Measurements from ENCODE around the gene MED26. TPM values are rescaled to one million over a fixed set of nuclear protein-coding genes. Genes with fewer than 3 reads are reported as not detected.
A peak's percentile ranks its signal among the peaks of the same experiment; 100 is the strongest.

The MED26 gene
- total and polyA plus RNA-seq, 2 of the 8 experiments (the other 6 are each of a cell fraction or from before 2014, with no cell fraction given): 5.3 to 10.7 TPM

DNA sequence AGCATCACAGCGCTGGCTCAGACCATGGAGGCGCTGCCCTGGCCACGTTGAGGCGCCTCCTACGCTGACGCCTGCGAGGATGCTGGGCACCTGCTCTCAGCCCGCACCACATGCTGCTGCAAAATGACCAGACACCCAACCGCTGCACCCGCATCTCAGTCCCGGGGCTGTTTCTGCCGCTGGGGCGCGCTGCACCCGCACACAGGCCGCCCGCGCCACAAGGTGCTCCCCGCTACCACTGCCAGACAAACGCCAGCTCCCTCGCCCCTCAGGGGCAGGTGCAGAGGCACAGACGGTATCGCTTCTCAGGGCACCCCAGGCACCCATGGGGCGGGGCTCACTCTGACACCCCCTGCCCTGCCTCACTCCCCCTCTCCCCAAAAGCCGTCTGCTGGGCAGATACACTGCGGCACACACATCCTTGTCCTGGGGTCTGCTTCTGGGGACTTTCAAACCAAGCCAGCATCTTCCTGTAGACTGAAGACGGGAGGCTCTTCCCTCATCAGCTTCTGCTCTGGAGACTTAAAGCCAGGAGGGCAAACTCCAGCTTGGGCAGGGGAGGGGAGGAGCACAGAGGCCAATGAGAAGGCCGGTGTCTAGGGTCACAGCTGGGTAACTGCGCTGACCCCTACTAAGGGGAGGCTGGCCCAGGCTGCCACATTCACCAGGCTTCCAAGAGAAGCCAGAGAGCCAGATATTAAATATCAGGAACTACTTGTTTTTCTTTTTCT, 102.1 kb downstream of the MED26 start:
- H2BK5ac ChIP-seq (ENCODE audit: low read depth, low read length): no peak overlapping the region; the same call in 1 of the 2 replicates
- H3K36me3 ChIP-seq (ENCODE audit: control insufficient read depth in 2 of 4, insufficient read depth in 4 of 4, low read length in 3 of 4): peaks cover 36 to 88% (median 75%) of the 10 kb centered on the region in 4 experiments
- H3K4me1 ChIP-seq (replicated peaks in 1 of 4; ENCODE audit: control insufficient read depth in 3 of 4, insufficient read depth in 4 of 4, low read length in 3 of 4): no peaks in the 10 kb centered on the region
- H2BK20ac ChIP-seq (ENCODE audit: low read length): no peak overlapping the region
- H4K20me1 ChIP-seq (replicated peaks in 1 of 2; ENCODE audit: control insufficient read depth in 1 of 2, insufficient read depth in 2 of 2, low read length in 2 of 2): peaks cover 2 to 30% of the 10 kb centered on the region in 2 experiments
- H3K79me2 ChIP-seq (ENCODE audit: control insufficient read depth in 1 of 2, insufficient read depth in 2 of 2, low read length in 2 of 2): no peaks in the 10 kb centered on the region
- no peak overlapping the region for H2AK5ac ChIP-seq (ENCODE audit: low read depth, low read length)
- no peak overlapping the region for H3K14ac ChIP-seq (ENCODE audit: insufficient read length)
- CTCF ChIA-PET (ENCODE audit: partially characterized antibody): interaction anchor here (3.6 kb wide), 1 partner anchor 8 kb away, joined by 15 read pairs; no protein-coding TSS in a partner anchor
- H3K9me3 ChIP-seq (ENCODE audit: insufficient read depth in 2 of 2, low read depth in 1 of 2, low read length in 1 of 2): no peaks in the 10 kb centered on the region
- no peak overlapping the region for H3K9ac ChIP-seq (replicated peaks in 1 of 4; ENCODE audit: extremely low read depth in 1 of 4, low read depth in 3 of 4, low read length in 3 of 4)
- no peak overlapping the region for H3K56ac ChIP-seq (replicated peaks; ENCODE audit: insufficient read length, low read depth, low read length)
- H4K8ac ChIP-seq (ENCODE audit: extremely low read depth, insufficient read depth, low read length): peak overlapping the region; percentile 79; the same call in 1 of the 2 replicates
- no peak overlapping the region for H2BK15ac ChIP-seq (ENCODE audit: low read length)
- FAIRE-seq: no peak
- H3K79me1 ChIP-seq (ENCODE audit: low read depth, low read length): no peaks in the 10 kb centered on the region
- POLR2A ChIA-PET (ENCODE audit: partially characterized antibody): interaction anchor here (0.6 to 2.3 kb wide), 4 partner anchors 9 to 28 kb away, joined by 4 to 9 read pairs (median 6); no protein-coding TSS in a partner anchor
- H4K5ac ChIP-seq (ENCODE audit: insufficient read length, low read depth, low read length): no peak overlapping the region
- no peak overlapping the region for H3K4me2 ChIP-seq (ENCODE audit: insufficient read depth in 1 of 2, low read depth in 2 of 2, low read length in 2 of 2)
- no peak overlapping the region for H2BK120ac ChIP-seq (replicated peaks; ENCODE audit: low read depth, low read length)
- H2AFZ ChIP-seq (ENCODE audit: low read length): no peak overlapping the region
- H3K27me3 ChIP-seq (replicated peaks in 1 of 4; ENCODE audit: control insufficient read depth in 3 of 4, extremely low read depth in 1 of 4, insufficient read depth in 3 of 4, low read length in 3 of 4): no peaks in the 10 kb centered on the region
- H3K27ac ChIP-seq (ENCODE audit: low read depth, low read length): no peak overlapping the region
- H3K18ac ChIP-seq (ENCODE audit: extremely low read depth, low read length): no peak overlapping the region
- 94% methylated on average over 27 of the region's 29 CpGs; no CpG with 5 or more reads in 1 of the 2 experiments for WGBS, 2 experiments (ENCODE audit: extremely low coverage in 1 of 2, insufficient coverage in 1 of 2, insufficient read length in 1 of 2, insufficient replicate concordance in 2 of 2, low coverage in 1 of 2, low lambda C conversion rate in 2 of 2, missing lambda C conversion rate in 1 of 2)
- no peak overlapping the region for H3K4ac ChIP-seq (replicated peaks; ENCODE audit: insufficient read length, low read depth, low read length)
- no peaks in the 10 kb centered on the region for H3K23me2 ChIP-seq (ENCODE audit: low read depth, low read length)
- H2BK12ac ChIP-seq (ENCODE audit: low read depth, low read length): no peak overlapping the region
- no peak overlapping the region for H3K4me3 ChIP-seq (ENCODE audit: extremely low read depth in 1 of 4, insufficient read depth in 2 of 4, low read depth in 3 of 4, low read length in 4 of 4)
- no peak for DNase-seq (ENCODE audit: low read depth in 1 of 2, low spot score in 2 of 2)
- H3K23ac ChIP-seq (ENCODE audit: insufficient read length): no peak overlapping the region
- H4K91ac ChIP-seq (replicated peaks; ENCODE audit: insufficient read length, low read length): no peak overlapping the region
- TF ChIP-seq SP2 (IDR thresholded peaks at IDR 0.05; ENCODE audit: low read length): no peak
- no peak for TF ChIP-seq RXRA (IDR thresholded peaks at IDR 0.05; ENCODE audit: insufficient read depth, low read depth, low read length)

All from H1 (cell line).